GM12865 (cell line): ENCODE measurements around the gene GOLGA6L9.
"Not testable (repeated sequence)": the region's sequence is repeated elsewhere in the genome, so short reads cannot be mapped to it uniquely, and the experiment has no call there.

ENCODE experiments used
- DNase-seq: peaks from one replicate; pipeline ENCODE4 v3.0.0; 2010; ENCODE audit warnings: low read depth
- H3K4me3 ChIP-seq: 2 replicates; pipeline ENCODE4 v1.5.1; 2011; ENCODE audit warnings: mild to moderate bottlenecking, low read depth, low read length, control low read depth
- TF ChIP-seq, protein P1 (sequence below): IDR thresholded peaks from 2 replicates; pipeline ENCODE4 v1.5.1; 2011; ENCODE audit warnings: low read length, control low read depth, low read depth, inconsistent platforms; ENCODE audit not compliant: insufficient read depth; ENCODE audit errors: missing control alignments

GOLGA6L9 gene, protein sequence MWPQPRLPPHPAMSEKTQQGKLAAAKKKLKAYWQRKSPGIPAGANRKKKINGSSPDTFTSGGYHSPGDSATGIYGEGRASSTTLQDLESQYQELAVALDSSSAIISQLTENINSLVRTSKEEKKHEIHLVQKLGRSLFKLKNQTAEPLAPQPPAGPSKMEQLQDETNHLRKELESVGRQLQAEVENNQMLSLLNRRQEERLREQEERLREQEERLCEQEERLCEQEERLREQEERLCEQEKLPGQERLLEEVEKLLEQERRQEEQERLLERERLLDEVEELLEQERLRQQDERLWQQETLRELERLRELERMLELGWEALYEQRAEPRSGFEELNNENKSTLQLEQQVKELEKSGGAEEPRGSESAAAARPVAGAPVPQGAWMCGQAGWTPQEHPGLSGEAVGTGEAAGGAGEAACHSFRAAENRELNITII

DNA sequence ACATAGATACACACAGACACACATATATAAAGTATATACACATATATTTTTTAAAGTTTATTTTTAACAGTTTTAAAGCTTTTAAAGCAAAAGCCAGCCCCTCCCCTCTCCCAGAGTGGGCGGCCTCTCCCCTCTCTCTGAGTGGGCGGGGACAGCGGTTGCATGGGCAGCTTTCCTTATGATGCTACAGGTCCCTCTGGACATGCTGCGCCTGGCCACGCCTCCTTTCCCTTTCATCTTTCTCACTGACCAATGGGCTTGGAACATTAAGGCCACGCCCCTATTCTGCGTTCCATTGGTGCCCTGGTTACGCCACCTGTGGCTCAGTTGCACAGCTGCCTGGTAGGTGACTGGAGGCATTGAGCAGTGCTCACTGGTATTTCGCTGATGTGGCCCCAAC lies at the start of gene GOLGA6L9:
Gene GOLGA6L9, plus strand, starts transcription at position 124 of the 400 bp plus-strand sequence. Its CDS starts 264 bp downstream, at position 388.
- not testable (repeated sequence) for DNase-seq, H3K4me3 ChIP-seq

DNA sequence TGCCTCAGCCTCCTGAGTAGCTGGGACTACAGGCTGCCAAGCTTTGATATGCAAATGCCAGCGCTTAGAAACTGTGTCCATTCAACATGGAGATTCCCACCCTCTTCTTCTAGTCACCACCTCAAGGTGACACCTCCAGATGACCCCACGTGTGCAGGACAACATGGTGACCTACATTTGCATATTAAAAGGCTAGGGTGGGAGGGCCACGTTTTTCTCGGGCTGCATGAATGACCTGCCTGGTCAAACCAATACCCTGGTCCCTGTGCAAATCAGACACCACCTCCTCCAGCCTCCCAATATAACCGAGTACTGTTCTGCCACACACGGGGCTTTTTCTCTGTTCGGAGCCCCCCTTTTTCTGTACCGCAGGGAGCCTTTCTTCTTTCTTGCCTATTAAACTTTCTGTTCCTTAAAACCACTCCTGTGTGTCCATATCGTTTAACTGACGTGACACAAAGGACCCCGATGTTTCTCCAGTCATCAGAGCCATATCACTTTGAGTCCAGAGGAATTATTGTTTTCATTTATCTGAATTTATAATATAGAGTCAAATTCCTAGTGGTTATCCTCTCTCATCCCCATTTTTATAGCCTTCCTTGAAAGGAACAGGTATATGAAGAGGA lies 48.2 kb upstream of the GOLGA6L9 start:
- not testable (repeated sequence) for H3K4me3 ChIP-seq
- DNase-seq: peak; percentile 8

DNA sequence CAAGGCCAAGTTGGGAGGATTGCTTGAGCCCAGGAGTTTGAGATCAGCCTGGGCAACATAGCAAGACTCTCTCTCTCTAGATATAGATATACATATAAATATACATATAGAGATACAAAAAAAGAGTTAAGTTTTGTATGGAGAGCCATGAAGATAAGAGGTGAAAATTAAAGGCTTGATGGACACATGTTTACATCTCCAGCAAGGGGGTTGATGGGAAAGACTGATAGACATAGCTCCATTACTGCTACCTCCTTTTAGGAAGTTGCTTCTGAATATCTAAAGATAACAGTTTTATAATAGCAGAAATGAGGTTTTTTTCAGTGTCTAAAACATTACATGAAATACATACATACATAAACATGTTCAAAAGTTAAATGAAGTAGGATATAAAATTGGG lies 42.4 kb upstream of the GOLGA6L9 start:
- not testable (repeated sequence) for H3K4me3 ChIP-seq, DNase-seq

DNA sequence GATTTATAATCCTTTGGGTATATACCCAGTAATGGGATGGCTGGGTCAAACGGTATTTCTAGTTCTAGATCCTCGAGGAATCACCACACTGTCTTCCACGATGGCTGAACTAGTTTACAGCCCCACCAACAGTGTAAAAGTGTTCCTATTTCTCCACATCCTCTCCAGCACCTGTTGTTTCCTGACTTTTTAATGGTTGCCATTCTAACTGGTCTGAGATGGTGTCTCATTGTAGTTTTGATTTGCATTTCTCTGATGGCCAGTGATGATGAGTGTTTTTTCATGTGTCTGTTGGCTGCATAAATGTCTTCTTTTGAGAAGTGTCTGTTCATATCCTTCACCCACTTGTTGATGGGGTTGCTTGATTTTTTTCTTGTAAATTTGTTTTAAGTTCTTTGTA lies 39.5 kb upstream of the GOLGA6L9 start:
- not testable (repeated sequence) for H3K4me3 ChIP-seq, DNase-seq

DNA sequence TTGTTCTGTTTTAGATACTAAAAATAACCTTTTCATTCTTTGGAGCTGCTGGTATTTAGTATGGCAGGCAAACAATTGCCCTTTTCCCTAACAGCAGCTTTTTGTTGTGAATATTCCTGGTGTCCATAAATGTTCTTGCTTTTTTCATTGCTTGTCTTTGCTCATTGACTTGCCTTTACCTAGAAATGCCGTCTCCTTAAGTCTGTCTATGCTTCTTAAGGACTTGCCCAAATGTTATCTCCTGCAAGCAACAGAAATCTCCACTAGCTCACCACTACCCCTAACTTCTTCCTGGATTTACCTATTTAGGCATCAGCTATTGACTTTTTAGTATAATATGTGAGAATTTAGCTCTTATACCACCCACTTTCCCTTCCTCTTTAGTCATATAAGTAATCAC lies 37.5 kb upstream of the GOLGA6L9 start:
- not testable (repeated sequence) for H3K4me3 ChIP-seq, DNase-seq

DNA sequence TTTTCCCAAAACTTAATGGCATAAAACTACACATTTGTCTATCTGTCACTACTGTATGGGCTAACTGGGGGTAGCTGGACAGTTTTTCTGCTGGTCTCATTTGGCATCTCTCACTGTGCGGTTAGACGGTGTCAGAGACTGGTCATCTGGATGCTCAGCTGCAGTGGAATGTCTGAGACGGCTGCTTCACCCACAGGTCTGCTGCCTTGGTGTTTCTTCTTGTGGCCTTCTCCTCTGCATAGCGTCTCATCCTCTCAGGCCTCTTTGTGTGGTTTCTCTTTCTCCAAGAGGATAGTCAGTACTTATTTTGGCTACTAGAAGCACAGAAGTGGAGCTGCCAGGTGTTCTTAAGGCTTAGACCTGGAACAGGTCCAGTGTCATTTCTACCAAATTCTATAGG lies 35.9 kb upstream of the GOLGA6L9 start:
- TF ChIP-seq, protein P1, sequence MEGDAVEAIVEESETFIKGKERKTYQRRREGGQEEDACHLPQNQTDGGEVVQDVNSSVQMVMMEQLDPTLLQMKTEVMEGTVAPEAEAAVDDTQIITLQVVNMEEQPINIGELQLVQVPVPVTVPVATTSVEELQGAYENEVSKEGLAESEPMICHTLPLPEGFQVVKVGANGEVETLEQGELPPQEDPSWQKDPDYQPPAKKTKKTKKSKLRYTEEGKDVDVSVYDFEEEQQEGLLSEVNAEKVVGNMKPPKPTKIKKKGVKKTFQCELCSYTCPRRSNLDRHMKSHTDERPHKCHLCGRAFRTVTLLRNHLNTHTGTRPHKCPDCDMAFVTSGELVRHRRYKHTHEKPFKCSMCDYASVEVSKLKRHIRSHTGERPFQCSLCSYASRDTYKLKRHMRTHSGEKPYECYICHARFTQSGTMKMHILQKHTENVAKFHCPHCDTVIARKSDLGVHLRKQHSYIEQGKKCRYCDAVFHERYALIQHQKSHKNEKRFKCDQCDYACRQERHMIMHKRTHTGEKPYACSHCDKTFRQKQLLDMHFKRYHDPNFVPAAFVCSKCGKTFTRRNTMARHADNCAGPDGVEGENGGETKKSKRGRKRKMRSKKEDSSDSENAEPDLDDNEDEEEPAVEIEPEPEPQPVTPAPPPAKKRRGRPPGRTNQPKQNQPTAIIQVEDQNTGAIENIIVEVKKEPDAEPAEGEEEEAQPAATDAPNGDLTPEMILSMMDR: no peak
- DNase-seq: no peak
- H3K4me3 ChIP-seq: no peak overlapping the region

DNA sequence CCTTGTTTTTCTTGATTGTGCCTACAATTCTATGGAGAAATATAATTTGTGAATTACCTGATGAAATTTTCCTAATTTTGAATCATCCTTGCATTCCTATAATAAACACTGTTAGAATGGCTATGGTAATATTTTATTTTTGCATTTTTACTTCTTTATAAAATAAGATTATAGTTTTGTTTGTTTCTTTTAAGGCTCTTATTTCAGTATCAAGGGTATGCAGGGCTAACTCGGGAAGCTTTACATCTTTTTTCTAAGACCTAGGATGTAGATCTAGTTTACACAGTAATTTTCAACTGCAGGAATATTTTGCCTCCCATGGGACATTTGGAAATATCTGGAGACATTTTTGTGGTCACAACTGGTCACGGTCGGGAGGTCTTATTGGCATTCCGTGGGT lies 33.8 kb upstream of the GOLGA6L9 start:
- H3K4me3 ChIP-seq, DNase-seq: not testable (repeated sequence)

DNA sequence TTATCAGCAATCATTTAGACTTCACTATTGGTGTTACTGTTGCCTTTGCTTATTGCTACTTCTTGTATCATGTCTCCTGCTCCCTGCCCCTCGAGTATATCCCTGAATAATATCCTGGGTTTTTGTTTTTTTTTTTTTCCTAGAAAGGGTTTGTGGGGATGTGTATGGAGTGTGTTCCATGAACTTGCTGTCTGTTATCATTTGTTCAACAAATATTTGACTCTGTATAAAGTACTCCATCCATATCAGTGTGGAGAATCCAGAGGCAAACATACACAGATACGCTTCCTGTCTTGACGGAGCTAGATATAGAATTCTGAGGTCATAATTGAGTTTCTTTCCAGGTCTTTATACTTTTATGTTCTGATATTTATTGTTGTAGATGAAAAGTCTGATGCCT lies 31.8 kb upstream of the GOLGA6L9 start:
- DNase-seq: no peak
- no peak overlapping the region for H3K4me3 ChIP-seq
- TF ChIP-seq, protein P1: no peak

DNA sequence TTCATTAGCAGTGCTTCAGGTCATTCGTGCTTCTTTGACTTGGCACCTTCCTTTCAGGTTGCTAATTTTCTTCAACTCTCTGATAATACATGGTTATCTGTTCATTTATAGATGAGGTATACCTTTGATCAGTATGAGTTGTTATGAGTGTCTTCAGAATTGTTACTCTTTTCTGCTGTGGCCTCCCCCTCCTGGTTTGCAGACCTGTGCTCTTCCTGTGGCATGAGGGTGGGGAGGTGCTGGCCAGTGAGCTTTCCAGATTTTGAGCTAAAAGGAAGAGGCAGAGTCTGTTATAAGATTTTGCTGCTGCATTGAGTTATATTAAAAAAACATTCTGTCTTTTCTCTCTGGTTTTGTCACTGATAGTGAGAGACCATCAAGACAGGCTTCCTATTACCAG lies 30.8 kb upstream of the GOLGA6L9 start:
- no peak overlapping the region for H3K4me3 ChIP-seq
- DNase-seq: no peak
- TF ChIP-seq, protein P1: no peak

DNA sequence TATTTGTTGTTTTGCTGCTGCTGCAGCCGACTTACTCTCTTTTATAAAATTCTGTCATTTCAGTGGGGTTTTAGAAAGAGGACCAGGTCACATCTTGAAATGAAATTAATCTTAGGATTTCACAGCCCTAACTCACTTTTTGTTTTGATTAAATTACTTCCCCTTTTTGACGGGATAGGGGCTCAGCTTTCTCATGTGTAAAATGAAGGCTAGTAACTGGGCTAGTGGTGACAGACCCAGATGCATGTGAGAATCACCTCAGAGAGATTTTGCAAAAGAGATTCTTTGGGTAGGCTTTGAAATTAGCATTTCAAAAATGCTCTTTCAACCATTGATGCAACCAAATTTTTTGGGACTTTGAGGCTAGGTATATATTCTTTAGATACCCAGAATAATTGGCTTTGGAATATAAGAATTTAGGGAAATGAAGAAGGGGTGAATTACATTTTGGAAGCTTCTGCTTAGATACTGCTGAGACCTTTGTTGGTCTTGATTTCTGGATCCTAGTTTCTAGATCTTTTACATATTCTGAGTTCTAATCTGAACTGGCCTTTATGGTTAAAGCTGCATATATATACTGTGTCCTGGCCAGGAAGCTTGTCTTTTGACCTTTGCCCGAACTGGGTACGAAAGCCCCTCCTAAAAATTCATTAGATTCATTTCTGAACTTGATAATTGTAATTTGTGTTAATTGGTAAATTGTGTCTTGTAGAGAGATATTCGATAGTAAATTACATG lies 30.1 kb upstream of the GOLGA6L9 start:
- H3K4me3 ChIP-seq: not testable (repeated sequence)
- DNase-seq: peak; percentile 6

DNA sequence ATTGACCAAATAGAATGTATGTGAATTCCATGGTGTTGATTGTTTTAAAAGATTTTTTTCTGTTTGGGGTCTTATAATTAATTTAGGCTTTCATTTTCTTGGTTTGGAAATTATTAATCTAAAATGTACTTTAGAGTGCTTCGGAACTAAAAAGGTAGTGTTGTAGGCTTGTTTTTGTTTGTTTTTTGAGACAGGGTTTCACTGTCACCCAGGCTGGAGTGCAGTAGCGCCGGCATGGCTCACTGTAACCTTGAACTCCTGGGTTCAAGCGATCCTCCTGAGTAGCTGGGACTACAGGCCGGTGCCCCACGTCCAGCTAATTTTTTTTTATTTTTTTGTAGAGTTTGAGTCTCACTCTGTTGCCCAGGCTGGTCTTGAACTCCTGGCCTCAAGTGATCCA lies 27.7 kb upstream of the GOLGA6L9 start:
- not testable (repeated sequence) for DNase-seq, H3K4me3 ChIP-seq

DNA sequence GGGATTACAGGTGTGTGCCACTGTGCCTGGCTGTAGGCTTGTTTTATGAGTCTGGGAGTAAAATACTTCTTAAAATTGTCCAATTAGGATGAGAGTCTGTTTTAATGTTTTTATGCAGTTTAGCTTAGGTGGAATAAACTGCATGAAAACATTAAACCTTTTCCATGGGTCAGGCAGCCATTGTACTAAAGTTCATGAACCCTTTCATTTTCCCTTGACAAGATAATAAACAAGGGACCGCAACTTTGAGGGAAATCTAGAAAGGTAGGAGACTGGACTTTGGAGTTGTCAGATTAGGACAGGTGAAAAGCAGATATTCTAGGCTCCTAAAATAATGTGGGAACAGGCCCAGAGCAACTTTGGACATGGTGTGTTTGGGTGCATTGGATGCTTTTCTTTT lies 27.3 kb upstream of the GOLGA6L9 start:
- H3K4me3 ChIP-seq, DNase-seq: not testable (repeated sequence)

DNA sequence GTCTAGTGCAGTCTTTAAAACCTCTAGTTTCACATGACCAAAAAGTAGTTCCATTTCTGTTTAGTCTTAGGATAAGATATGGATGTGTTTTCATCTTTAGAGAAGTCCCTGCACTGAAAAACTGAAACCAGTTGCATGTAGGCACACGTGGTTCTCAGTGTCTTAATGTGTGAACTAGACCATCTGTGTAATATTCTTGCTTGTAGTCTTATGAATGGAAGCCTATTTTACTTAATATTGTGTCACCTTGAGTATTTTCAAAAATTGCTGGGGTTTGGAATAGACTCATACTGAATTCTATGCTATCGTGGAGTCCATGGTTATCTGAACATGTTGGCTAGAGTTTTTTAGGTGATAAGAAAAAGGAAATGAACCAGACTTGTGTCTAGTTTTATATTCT lies 23.4 kb upstream of the GOLGA6L9 start:
- DNase-seq: peak; percentile 11
- H3K4me3 ChIP-seq: not testable (repeated sequence)

DNA sequence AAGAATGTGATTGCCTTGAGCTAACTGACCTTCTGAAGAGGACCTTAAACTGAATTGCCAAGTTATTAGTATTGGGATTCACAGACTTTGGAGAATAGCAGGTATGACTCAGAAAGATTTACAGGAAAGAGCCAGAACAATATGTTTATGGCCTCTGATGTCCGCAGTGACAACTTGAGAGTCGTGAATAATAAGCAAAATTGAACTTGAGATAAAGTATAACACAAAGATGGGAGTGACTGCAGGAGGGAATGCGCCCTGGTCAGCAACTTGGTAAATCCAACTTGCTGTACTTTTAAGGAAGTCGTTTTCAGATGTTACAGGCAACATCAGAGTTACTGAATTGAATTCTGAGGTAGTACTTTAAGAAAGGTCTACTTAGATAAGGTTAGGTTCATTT lies 19.3 kb upstream of the GOLGA6L9 start:
- H3K4me3 ChIP-seq, DNase-seq: not testable (repeated sequence)

DNA sequence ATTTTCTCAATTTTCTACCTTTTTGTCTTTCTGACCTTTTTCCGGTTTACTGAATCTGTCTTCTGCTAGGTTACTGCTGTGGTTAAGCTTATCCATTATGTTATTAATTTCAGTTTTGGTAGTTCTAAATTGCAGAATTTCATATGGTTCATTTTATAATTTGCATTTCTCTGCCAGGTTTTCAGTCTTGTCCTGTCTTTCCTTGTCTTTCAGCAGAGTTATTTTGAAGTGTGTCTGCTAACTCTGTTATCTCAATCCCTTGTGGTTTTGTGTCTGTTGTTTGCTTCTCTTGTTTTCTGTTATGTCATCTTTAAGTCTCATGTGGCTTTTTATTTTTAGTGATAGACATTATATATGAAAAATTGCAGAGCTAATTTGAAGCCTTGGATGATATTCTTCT lies 18.0 kb upstream of the GOLGA6L9 start:
- not testable (repeated sequence) for DNase-seq, H3K4me3 ChIP-seq
